Esophagus (tissue), 2 donors: ENCODE measurements around the gene LCORL. TPM values are rescaled to one million over a fixed set of nuclear protein-coding genes. Genes with fewer than 3 reads are reported as not detected.

Experiments used
- H3K27ac ChIP-seq, 2 donors: one replicate each; pipeline ENCODE4 v1.5.1; 2013; ENCODE audit warnings: low read depth in 2 of 2, mild to moderate bottlenecking in 2 of 2, inconsistent platforms in 1 of 2, low read length in 1 of 2, moderate library complexity in 1 of 2
- H3K27me3 ChIP-seq, 2 donors: one replicate each; pipeline ENCODE4 v1.6.1; 2013; ENCODE audit warnings: low read length in 2 of 2, control low read depth in 1 of 2, mild to moderate bottlenecking in 1 of 2; ENCODE audit not compliant: insufficient read depth in 2 of 2, control insufficient read depth in 1 of 2
- H3K36me3 ChIP-seq, 2 donors: one replicate each; pipeline ENCODE4 v1.6.1; 2013; ENCODE audit warnings: low read length in 1 of 2; ENCODE audit not compliant: control insufficient read depth in 2 of 2, insufficient read depth in 2 of 2
- H3K4me1 ChIP-seq, 2 donors: one replicate each; pipeline ENCODE4 v1.6.1; 2013; ENCODE audit warnings: low read length in 1 of 2; ENCODE audit not compliant: control insufficient read depth in 2 of 2, insufficient read depth in 2 of 2
- H3K4me3 ChIP-seq, 2 donors: one replicate each; pipeline ENCODE4 v1.5.1; 2013; ENCODE audit warnings: low read length in 2 of 2, mild to moderate bottlenecking in 2 of 2, low read depth in 1 of 2, moderate library complexity in 1 of 2
- H3K9me3 ChIP-seq, 2 donors: one replicate each; pipeline ENCODE4 v1.6.1; 2013; ENCODE audit warnings: mild to moderate bottlenecking in 2 of 2, low read depth in 1 of 2, low read length in 1 of 2, moderate library complexity in 1 of 2; ENCODE audit not compliant: control insufficient read depth in 2 of 2, insufficient read depth in 1 of 2
- WGBS, 2 donors: extraction: QIAGEN DNeasy Blood & Tissue Kit; methylation state at CpG; one replicate each; pipeline ENCODE4 v1.1.7; 2013; 5-methylcytosine and 5-hydroxymethylcytosine counted together
- polyA plus RNA-seq, 2 donors: library from polyadenylated mRNA; stranded (reverse); fragments of 200-250 nt; gene quantifications; one replicate each; pipeline ENCODE4 v1.2.3, GENCODE V29; 2013
- donor health status: healthy with polysubstance abuse.
- donor health status: Bipolar disorder and iron deficiency.

The LCORL gene
- polyA plus RNA-seq, 2 donors: 1.8 to 2.1 TPM

DNA sequence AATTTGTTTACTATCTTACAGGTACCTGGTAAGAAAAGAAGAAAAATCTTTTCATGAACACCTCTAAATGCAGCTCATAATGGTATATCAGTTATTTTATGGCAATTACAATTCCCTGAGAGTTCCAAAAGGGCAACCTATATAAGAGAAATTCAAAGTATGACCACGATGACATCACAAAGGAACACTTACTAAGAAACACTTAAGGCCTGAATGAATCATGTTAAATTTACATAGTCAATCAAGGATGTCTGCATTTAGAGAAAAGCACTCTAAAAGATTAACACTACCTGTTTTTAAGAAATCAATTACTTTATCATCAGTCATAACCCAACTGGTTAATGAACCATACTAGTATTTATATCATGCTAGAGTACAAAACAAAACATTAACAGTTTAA lies 63.9 kb downstream of the LCORL start:
- 89 to 93% methylated on average over 1 of the region's 1 CpG for whole genome bisulfite sequencing, 2 donors
- Histone ChIP-seq H3K9me3 (no peaks in the 10 kb centered on the region), H3K27ac (no peak overlapping the region), H3K4me1 (no peaks in the 10 kb centered on the region), H3K4me3 (no peak overlapping the region), H3K27me3 (no peaks in the 10 kb centered on the region), H3K36me3 (no peaks in the 10 kb centered on the region)

DNA sequence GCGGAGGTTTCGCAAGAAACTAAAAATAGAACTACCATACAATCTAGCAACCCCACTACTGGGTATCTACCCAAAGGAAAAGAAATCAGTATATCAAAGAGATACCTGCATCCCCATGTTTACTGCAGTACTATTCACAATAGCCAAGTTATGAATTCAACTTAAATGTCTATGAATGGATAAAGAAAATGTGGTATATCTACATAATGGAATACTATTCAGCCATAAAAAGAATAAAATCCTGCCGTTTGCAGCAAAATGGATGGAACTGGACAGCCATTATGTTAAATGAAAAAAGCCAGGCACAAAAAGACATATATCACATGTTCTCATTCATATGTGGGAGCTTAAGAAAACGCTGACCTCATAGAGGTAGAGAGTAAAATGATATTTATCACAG lies 65.3 kb downstream of the LCORL start:
- 98% methylated on average over 4 of the region's 4 CpGs for WGBS, 2 donors
- Histone ChIP-seq H3K4me1 (no peaks in the 10 kb centered on the region), H3K27ac (no peak overlapping the region), H3K9me3 (no peaks in the 10 kb centered on the region), H3K27me3 (no peaks in the 10 kb centered on the region), H3K4me3 (no peak overlapping the region), H3K36me3 (no peaks in the 10 kb centered on the region)

DNA sequence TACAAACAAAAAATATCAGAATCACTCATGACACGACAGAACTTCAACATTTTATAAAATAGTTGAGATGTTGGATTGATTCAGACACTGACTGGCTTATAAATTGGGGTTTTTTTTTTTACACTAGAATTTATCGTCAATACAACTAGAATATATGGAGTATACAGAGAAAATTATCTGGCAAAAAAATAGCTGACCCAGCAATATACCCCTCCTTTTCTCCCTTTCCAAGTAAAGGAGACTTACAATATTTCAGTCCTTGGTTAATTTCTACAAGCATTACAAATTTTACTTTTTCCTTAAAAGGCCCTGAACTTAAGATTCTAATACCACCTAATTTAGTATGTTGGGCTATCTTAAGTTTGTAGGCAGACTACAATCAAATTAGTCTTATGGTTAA lies 76.3 kb downstream of the LCORL start:
- Histone ChIP-seq H3K27me3 (no peaks in the 10 kb centered on the region), H3K27ac (no peak overlapping the region), H3K4me3 (no peak overlapping the region), H3K9me3 (no peaks in the 10 kb centered on the region), H3K4me1 (no peaks in the 10 kb centered on the region), H3K36me3 (no peaks in the 10 kb centered on the region)
- WGBS, 2 donors: 93 to 96% methylated on average over 2 of the region's 2 CpGs

DNA sequence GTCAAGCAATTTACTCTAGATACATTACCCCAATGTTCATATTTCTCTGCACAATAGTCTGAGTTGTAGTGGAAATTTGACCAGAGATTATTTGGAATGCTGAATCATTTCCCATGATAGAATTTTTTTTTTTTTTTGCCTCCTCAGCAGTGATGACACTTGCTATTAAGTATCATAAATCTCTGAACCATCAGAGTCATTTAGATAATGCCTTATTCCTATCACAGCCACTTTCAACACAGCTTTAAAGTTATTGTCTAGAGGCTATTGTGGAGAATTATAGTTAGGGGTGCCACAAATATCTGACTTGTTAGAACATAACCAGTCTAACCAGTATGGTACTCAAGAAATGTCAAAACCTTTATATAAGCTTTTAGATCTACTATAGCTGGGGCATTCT lies 79.8 kb downstream of the LCORL start:
- no peak overlapping the region for H3K4me3 ChIP-seq
- no peak overlapping the region for H3K27ac ChIP-seq
- no peaks in the 10 kb centered on the region for H3K36me3 ChIP-seq
- no peaks in the 10 kb centered on the region for H3K9me3 ChIP-seq
- no peaks in the 10 kb centered on the region for H3K27me3 ChIP-seq
- H3K4me1 ChIP-seq: no peaks in the 10 kb centered on the region

DNA sequence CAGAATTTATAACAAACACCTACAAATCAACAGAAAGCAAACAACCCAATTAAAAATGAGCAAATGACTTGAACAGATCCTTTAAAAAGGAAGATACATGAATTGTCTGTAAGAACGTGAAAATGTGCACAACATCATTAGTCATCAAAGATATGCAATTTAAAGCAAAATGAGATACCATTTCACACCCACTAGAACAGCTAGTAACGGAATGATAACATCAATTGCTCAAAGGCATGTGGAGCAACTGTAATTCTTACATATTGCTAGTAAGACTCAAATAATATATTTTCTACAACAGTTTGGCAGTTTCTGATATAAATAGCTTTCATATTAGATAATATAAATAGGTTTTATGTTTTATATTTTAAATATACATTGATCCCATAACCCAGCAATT lies 82.5 kb downstream of the LCORL start:
- Histone ChIP-seq H3K4me1 (no peaks in the 10 kb centered on the region), H3K36me3 (no peaks in the 10 kb centered on the region), H3K27me3 (no peaks in the 10 kb centered on the region), H3K9me3 (no peaks in the 10 kb centered on the region), H3K4me3 (no peak overlapping the region), H3K27ac (no peak overlapping the region)
- WGBS, 2 donors: 73 to 89% methylated on average over 2 of the region's 2 CpGs

DNA sequence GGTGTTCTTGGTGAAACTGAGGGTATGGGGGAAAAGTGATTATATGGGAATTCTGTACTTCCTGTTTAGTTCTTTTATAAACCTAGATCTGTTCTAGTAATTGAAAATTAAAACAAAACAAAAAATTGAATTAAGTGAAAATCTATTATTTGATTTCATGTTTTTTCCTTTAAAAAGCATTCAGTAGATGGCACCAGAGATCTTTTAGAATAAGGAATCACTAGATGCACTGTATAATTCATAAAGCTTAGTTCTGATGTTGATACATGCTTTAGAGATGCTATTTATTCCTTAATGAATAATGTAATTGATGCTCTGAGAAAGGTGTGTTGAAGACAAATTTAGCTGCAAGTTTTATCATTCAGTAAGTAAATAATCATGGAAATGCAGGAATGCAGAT lies 87.3 kb downstream of the LCORL start:
- H3K4me3 ChIP-seq: no peak overlapping the region
- no peaks in the 10 kb centered on the region for H3K27me3 ChIP-seq
- H3K9me3 ChIP-seq: no peaks in the 10 kb centered on the region
- H3K36me3 ChIP-seq: no peaks in the 10 kb centered on the region
- no peak overlapping the region for H3K27ac ChIP-seq
- no peaks in the 10 kb centered on the region for H3K4me1 ChIP-seq

DNA sequence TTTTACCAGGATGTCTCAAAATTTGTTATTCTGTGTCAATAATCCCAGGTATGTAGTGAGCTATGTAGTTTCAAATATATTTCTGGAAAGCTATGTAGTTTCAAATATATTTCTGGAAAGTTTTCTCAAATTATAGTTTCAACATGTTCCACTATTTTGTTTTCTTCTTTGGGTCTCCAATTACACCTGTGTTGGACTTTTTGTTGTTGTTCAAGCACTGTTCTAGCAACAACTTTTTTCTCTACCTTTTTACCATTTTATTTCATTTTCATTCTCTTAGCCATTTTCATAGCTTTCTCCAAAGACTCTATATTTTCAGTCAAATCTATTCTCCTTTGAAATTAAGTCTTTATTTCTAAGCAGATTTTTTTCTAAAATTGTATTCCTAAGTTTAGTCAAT lies 88.4 kb downstream of the LCORL start:
- no peaks in the 10 kb centered on the region for H3K4me1 ChIP-seq
- H3K36me3 ChIP-seq: no peaks in the 10 kb centered on the region
- no peaks in the 10 kb centered on the region for H3K27me3 ChIP-seq
- H3K9me3 ChIP-seq: no peaks in the 10 kb centered on the region
- no peak overlapping the region for H3K4me3 ChIP-seq
- H3K27ac ChIP-seq: no peak overlapping the region

DNA sequence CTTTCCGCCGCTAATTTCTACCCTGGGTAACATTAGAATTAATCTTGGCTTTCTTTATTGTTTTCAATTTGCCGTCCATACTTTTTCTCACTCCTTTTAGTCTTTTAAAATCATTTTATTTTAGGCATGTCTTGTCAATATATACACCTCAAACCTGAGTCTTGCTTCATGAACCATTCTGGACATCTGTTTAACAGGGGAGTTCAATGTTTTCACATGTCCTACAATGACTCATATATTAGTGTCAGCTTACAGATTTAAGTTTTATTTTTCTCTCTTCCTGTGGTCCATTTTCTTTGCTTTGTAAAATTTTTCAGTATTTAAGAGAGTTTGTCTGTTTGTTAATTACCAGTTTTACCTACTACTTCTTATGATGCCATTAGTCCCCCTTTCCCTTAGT lies 89.5 kb downstream of the LCORL start:
- H3K9me3 ChIP-seq: no peaks in the 10 kb centered on the region
- H3K27ac ChIP-seq: no peak overlapping the region
- H3K4me3 ChIP-seq: no peak overlapping the region
- H3K36me3 ChIP-seq: no peaks in the 10 kb centered on the region
- 64 to 65% methylated on average over 3 of the region's 3 CpGs for WGBS, 2 donors
- no peaks in the 10 kb centered on the region for H3K27me3 ChIP-seq
- H3K4me1 ChIP-seq: no peaks in the 10 kb centered on the region

DNA sequence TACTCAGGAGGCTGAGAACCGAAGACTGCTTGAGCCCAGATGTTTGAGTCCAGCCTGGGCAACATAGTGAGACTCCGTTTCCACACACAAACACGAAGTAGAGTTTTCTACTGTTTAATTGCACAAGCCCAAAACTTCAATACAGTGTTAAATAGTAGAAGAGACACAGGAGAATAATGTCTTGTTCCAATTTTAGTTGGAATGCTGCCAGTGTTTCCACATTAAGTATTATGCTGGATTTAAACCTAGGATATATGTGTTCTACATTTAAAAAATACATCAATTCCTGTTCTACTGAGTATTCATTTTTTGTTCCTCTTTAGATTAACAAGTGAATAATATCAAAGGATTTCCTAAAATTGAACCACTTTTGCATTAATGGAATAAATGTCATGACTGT lies 91.3 kb downstream of the LCORL start:
- Histone ChIP-seq H3K9me3 (peaks cover 0 to 3% of the 10 kb centered on the region in 2 donors), H3K4me1 (no peaks in the 10 kb centered on the region), H3K27ac (no peak overlapping the region), H3K36me3 (no peaks in the 10 kb centered on the region), H3K27me3 (no peaks in the 10 kb centered on the region), H3K4me3 (no peak overlapping the region)
- 77 to 86% methylated on average over 3 of the region's 3 CpGs for WGBS, 2 donors

DNA sequence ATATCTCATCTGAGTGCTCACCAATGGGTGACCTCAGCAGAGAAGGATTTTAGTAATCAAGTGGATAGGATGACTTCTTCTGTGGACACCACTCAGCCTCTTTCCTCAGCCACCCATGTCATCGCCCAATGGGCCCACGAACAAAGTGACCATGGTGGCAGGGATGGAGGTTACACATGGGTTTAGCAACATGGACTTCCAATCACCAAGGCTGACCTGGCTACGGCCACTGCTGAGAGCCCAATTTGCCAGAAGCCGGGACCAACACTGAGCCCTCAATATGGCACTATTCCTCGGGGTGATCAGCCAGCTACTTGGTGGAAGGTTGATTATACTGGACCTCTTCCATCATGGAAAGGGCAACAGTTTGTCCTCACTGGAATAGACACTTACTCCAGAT lies 97.4 kb downstream of the LCORL start:
- Histone ChIP-seq H3K36me3 (no peaks in the 10 kb centered on the region), H3K27ac (no peak overlapping the region)
- 98% methylated on average over 5 of the region's 5 CpGs for WGBS, 2 donors

More for the DNA sequence above, 97.4 kb downstream of the LCORL start:
- Histone ChIP-seq H3K4me1 (no peaks in the 10 kb centered on the region), H3K27me3 (no peaks in the 10 kb centered on the region), H3K9me3 (peaks cover 0 to 3% of the 10 kb centered on the region in 2 donors), H3K4me3 (no peak overlapping the region)
